Spleen (tissue), 11 donors: ENCODE measurements around the gene U2AF2. TPM values are rescaled to one million over a fixed set of nuclear protein-coding genes. Genes with fewer than 3 reads are reported as not detected.

Source experiments
- DNase-seq: peaks from one replicate; pipeline ENCODE4 v3.0.0-alpha.2; 2020
- H3K27ac ChIP-seq, 8 donors: fragments of 200-600 bp; sonication (generic) in 7 of 8; 1 replicate in 4 of 8; 2 replicates in 4 of 8; pipeline versions ENCODE4 v1.5.0 to v1.8.0; 2016 to 2021; ENCODE audit warnings: inconsistent platforms in 4 of 8, mild to moderate bottlenecking in 4 of 8, moderate library complexity in 1 of 8
- H3K27me3 ChIP-seq, 7 donors: fragments of 200-600 bp; sonication (generic) in 6 of 7; replicated peaks in 1 of 7; 1 replicate in 4 of 7; 2 replicates in 3 of 7; pipeline versions ENCODE4 v1.5.0 to v1.8.0; 2016 to 2021; ENCODE audit warnings: inconsistent platforms in 3 of 7, mild to moderate bottlenecking in 1 of 7
- H3K36me3 ChIP-seq, 6 donors: fragments of 200-600 bp; sonication (generic) in 5 of 6; 1 replicate in 4 of 6; 2 replicates in 2 of 6; pipeline versions ENCODE4 v1.5.0 to v1.8.0; 2016 to 2021; ENCODE audit warnings: inconsistent platforms in 2 of 6
- H3K4me1 ChIP-seq, 6 donors: fragments of 200-600 bp; sonication (generic) in 5 of 6; 1 replicate in 3 of 6; 2 replicates in 3 of 6; pipeline versions ENCODE4 v1.5.0 to v1.8.0; 2016 to 2021; ENCODE audit warnings: inconsistent platforms in 3 of 6
- H3K4me3 ChIP-seq, 8 donors: fragments of 200-600 bp; sonication (generic) in 7 of 8; 1 replicate in 4 of 8; 2 replicates in 4 of 8; pipeline versions ENCODE4 v1.5.0 to v1.8.0; 2016 to 2021; ENCODE audit warnings: inconsistent platforms in 4 of 8, mild to moderate bottlenecking in 4 of 8, moderate library complexity in 2 of 8
- H3K9me3 ChIP-seq, 8 donors: fragments of 200-600 bp; sonication (generic) in 7 of 8; 1 replicate in 4 of 8; 2 replicates in 4 of 8; pipeline versions ENCODE4 v1.5.0 to v1.8.0; 2016 to 2021; ENCODE audit warnings: inconsistent platforms in 4 of 8
- CTCF ChIP-seq, 11 experiments: fragments of 200-600 bp in 7 of 11; fragments of 450-650 bp in 4 of 11; sonication (generic) in 4 of 11; IDR thresholded peaks in 8 of 11; conservative IDR thresholded peaks in 3 of 11; 1 replicate in 7 of 11; 2 replicates in 4 of 11; pipeline versions ENCODE4 v1.4.0 to v1.8.0; 2016 to 2021; ENCODE audit warnings: antibody characterized with exemption in 11 of 11, inconsistent platforms in 4 of 11, mild to moderate bottlenecking in 1 of 11
- POLR2A ChIP-seq, 3 donors: fragments of 450-650 bp; IDR thresholded peaks; one replicate each; pipeline ENCODE4 v1.5.1; 2017; ENCODE audit warnings: antibody characterized with exemption in 3 of 3, mild to moderate bottlenecking in 1 of 3
- POLR2AphosphoS5 ChIP-seq, 3 donors: sonication (generic); formaldehyde crosslinking; IDR thresholded peaks; one replicate each; pipeline ENCODE4 v1.5.1; 2017; ENCODE audit warnings: antibody characterized with exemption in 3 of 3
- WGBS, 5 donors: extraction: QIAGEN DNeasy Blood & Tissue Kit in 3 of 5; methylation state at CpG; one replicate each; pipeline versions ENCODE4 v1.1.5 to v1.1.7; 2013 to 2018; 5-methylcytosine and 5-hydroxymethylcytosine counted together
- intact Hi-C: fragments of 100-400 bp; cut with DNase I; formaldehyde crosslinking; loops from one replicate; pipeline ENCODE4 v1.15.0; 2023; ENCODE audit warnings: low total_unique reads
- polyA plus RNA-seq, 3 donors: library from polyadenylated mRNA; stranded (reverse); fragments of 200-250 nt; gene quantifications; one replicate each; pipeline ENCODE4 v1.2.1, GENCODE V29; 2013
- total RNA-seq, 7 donors: library from RNA; depleted of rRNA in 3 of 7; stranded (reverse); fragments of >200 nt in 3 of 7; fragmentation: NEBNext Ultra II Directional in 4 of 7; extraction: Animal tissue kit (Norgen Biotek cat#: 25700) in 4 of 7; gene quantifications; one replicate each; pipeline versions ENCODE4 v1.1.0 to v1.2.1, GENCODE V29; 2016 to 2021
- donor health status: healthy with polysubstance abuse.
- donor health status: DM: no; HTN: no; CAD: no; lungs with moderate emphysema.
- donor health status: DM: no; HTN: no; CAD: no.
- donor health status: Bipolar disorder and iron deficiency.
- donor health status: healthy.
- donor health status: DM: no; HTN: no; CAD: no.
- donor health status: DM: yes; HTN: yes; CAD: no.

Gene U2AF2
- total and polyA plus RNA-seq, 10 donors: 67.2 to 218 (median 171) TPM

DNA sequence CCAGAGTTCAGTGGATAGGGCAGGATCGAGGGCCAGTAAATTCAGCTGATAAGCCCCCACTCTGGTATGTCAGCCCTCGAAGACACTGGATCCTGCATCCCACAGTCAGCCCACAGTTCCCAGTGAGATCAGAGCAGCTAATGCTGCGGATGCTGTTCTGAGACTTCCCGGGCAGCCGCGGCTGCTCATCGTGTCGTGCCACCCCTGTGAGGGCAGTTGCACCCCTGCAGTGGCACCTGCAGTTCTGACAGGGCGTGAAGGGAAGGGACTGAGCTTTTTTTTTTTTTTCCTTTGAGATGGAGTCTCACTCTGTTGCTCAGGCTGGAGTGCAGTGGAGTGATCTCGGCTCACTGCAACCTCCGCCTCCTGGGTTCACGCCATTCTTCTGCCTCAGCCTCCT, 12.7 kb downstream of the U2AF2 start:
- Histone ChIP-seq H3K36me3 (peaks cover 9 to 100% (median 88%) of the 10 kb centered on the region in 6 donors), H3K9me3 (no peaks in the 10 kb centered on the region), H3K4me1 (peaks cover 7 to 87% (median 39%) of the 10 kb centered on the region in 6 donors), H3K4me3 (no peak overlapping the region), H3K27me3 (no peaks in the 10 kb centered on the region), H3K27ac (no peak overlapping the region)
- intact Hi-C loops: no loop called here
- no peak for DNase-seq
- WGBS, 5 donors: 76 to 91% (median 87%) methylated on average over 12 of the region's 12 CpGs
- TF ChIP-seq POLR2AphosphoS5 (IDR thresholded peaks at IDR 0.05) (peak in 2 of 3 donors; percentile 39 to 56), POLR2A (IDR thresholded peaks at IDR 0.05) (no peak)

- no peak overlapping the region for H3K4me3 ChIP-seq
- intact Hi-C loops: no loop called here
- H3K27ac ChIP-seq: no peak overlapping the region
- H3K36me3 ChIP-seq: peaks cover 6 to 100% (median 86%) of the 10 kb centered on the region in 6 donors
- TF ChIP-seq CTCF (IDR thresholded peaks at IDR 0.05 in 8 of 11, conservative IDR thresholded peaks at IDR 0.05 in 3 of 11): no peak
- TF ChIP-seq POLR2AphosphoS5 (IDR thresholded peaks at IDR 0.05): no peak
- no peak for TF ChIP-seq POLR2A (IDR thresholded peaks at IDR 0.05)
- H3K4me1 ChIP-seq: peaks cover 7 to 87% (median 41%) of the 10 kb centered on the region in 6 donors
- WGBS, 5 donors: 59 to 79% (median 78%) methylated on average over 6 to 11 of the region's 11 CpGs
- no peak for DNase-seq
- H3K27me3 ChIP-seq: no peaks in the 10 kb centered on the region
- no peaks in the 10 kb centered on the region for H3K9me3 ChIP-seq
These were observed 13.1 kb downstream of the U2AF2 start for GRCh38 chr19:55667958-55668357.

DNA sequence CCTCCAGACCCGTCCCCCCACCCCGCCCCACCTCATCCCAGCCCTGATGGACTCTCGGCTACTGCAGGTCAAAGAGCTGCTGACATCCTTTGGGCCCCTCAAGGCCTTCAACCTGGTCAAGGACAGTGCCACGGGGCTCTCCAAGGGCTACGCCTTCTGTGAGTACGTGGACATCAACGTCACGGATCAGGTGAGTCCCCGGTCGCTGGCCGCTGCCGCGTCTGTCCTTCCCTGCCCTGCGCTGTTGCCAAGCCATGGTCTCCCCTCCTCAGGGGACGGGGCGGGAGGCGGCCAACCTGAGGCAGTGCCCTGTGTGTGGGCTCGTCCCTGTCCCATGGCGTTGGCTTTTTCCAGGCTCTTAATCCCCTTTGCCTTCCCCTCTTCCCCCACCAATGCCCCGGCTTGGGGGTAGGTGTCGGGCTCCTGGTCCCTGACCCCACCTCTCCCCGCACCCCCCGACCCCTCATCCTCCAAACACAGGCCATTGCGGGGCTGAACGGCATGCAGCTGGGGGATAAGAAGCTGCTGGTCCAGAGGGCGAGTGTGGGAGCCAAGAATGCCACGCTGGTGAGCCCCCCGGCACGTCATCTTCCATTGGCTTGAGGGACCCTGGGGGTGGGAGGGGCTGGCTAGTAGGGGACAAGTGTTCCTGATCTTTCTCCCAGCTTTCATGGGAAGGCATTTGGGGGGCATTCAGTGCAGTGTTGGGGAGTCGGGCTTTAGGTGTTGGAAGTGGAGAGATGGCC, 13.9 kb downstream of the U2AF2 start:
- Histone ChIP-seq H3K27ac (no peak overlapping the region), H3K9me3 (no peaks in the 10 kb centered on the region), H3K4me3 (no peak overlapping the region), H3K4me1 (peaks cover 7 to 87% (median 45%) of the 10 kb centered on the region in 6 donors), H3K36me3 (peaks cover 6 to 100% (median 84%) of the 10 kb centered on the region in 6 donors), H3K27me3 (no peaks in the 10 kb centered on the region)
- no peak for DNase-seq
- TF ChIP-seq POLR2A (IDR thresholded peaks at IDR 0.05): no peak
- no peak for TF ChIP-seq CTCF (IDR thresholded peaks at IDR 0.05 in 8 of 11, conservative IDR thresholded peaks at IDR 0.05 in 3 of 11)
- peak in 1 of 3 donors; percentile 70 for TF ChIP-seq POLR2AphosphoS5 (IDR thresholded peaks at IDR 0.05)
- WGBS, 5 donors: 83 to 93% (median 86%) methylated on average over 29 to 30 of the region's 30 CpGs
- intact Hi-C loops: no loop called here

- Histone ChIP-seq H3K27ac (no peak overlapping the region), H3K4me1 (peaks cover 12 to 92% (median 52%) of the 10 kb centered on the region in 6 donors), H3K36me3 (peaks cover 6 to 99% (median 80%) of the 10 kb centered on the region in 6 donors), H3K4me3 (no peak overlapping the region), H3K27me3 (no peaks in the 10 kb centered on the region), H3K9me3 (no peaks in the 10 kb centered on the region)
- WGBS, 5 donors: 86 to 92% (median 90%) methylated on average over 35 to 43 of the region's 43 CpGs
- TF ChIP-seq POLR2AphosphoS5 (IDR thresholded peaks at IDR 0.05) (peak; percentile 35 to 65 (median 51)), CTCF (IDR thresholded peaks at IDR 0.05 in 8 of 11, conservative IDR thresholded peaks at IDR 0.05 in 3 of 11) (no peak), POLR2A (IDR thresholded peaks at IDR 0.05) (no peak)
- no peak for DNase-seq
- intact Hi-C loops: no loop called here
These were observed 14.8 kb downstream of the U2AF2 start for GRCh38 chr19:55669418-55670279.
